Thyroid gland (tissue), 4 donors: ENCODE measurements around the gene GRAMD4.

Experiments used
- POLR2A ChIP-seq, 2 donors: fragments of 450-650 bp; IDR thresholded peaks; one replicate each; pipeline ENCODE4 v1.6.1; 2017; ENCODE audit warnings: antibody characterized with exemption in 2 of 2, mild to moderate bottlenecking in 2 of 2, moderate library complexity in 1 of 2
- TF ChIP-seq, protein P1 (sequence below), 6 experiments: fragments of 200-600 bp in 3 of 6; fragments of 450-650 bp in 3 of 6; sonication (generic) in 3 of 6; IDR thresholded peaks; one replicate each; pipeline ENCODE4 v1.5.1; 2016 to 2019; ENCODE audit warnings: antibody characterized with exemption in 6 of 6, mild to moderate bottlenecking in 2 of 6, inconsistent platforms in 1 of 6, moderate library complexity in 1 of 6

DNA sequence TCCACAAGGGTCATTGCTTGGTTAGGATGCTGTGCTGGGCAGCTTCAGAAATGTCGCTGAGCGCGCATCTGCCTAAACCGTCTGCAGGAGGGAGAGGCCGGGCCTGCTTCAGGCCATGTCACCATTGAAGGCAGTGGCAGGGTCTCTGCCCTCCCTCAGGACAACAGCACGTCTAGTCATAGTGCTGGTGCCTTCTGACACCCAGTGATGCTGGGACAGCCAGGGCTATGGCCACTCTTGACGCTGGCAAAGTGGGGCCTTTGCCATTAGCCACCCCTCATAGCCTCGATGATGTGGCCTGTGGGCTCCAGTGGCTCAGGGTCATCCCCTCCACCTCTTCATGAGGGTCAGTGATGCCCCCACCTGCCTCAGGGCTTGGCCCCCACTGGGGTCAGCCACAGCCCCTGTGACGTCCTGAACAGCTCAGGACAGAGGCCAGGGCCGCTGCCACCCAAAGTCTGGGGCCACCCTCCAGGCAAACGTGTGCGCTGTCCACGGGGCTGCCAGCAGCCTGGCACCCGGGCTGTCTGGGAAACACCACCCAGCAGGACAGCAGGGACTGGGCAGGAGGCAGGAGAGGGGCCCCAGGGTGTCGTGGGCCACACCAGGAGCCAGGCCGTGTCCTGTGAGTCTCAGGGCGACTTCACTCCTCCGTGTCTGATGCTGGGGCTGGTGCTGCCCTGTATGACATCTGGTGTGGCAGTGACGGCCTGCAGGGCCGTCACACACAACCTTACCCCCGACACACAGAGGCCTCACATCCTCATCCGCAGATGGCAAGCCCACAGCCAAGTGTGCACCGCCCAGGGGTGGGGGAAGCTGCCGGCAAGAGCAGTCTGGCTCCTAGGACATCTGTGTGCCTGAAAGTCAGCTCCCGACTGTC, 75.4 kb downstream of the GRAMD4 start:
- TF ChIP-seq, protein P1, sequence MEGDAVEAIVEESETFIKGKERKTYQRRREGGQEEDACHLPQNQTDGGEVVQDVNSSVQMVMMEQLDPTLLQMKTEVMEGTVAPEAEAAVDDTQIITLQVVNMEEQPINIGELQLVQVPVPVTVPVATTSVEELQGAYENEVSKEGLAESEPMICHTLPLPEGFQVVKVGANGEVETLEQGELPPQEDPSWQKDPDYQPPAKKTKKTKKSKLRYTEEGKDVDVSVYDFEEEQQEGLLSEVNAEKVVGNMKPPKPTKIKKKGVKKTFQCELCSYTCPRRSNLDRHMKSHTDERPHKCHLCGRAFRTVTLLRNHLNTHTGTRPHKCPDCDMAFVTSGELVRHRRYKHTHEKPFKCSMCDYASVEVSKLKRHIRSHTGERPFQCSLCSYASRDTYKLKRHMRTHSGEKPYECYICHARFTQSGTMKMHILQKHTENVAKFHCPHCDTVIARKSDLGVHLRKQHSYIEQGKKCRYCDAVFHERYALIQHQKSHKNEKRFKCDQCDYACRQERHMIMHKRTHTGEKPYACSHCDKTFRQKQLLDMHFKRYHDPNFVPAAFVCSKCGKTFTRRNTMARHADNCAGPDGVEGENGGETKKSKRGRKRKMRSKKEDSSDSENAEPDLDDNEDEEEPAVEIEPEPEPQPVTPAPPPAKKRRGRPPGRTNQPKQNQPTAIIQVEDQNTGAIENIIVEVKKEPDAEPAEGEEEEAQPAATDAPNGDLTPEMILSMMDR (IDR thresholded peaks at IDR 0.05): no peak
- no peak for TF ChIP-seq POLR2A (IDR thresholded peaks at IDR 0.05)
